GM18858 (cell line): Measurements from ENCODE around the gene TRAF7.

Experiments
- ATAC-seq: cut with Tn5 transposase; IDR thresholded peaks from one replicate; pipeline ENCODE4 v1.9.1; 2021; ENCODE audit not compliant: unreplicated experiment

Gene TRAF7

GRCh38 chr16:2180962-2181923, 25.7 kb downstream of the TRAF7 start:
- ATAC-seq, result no peak

- ATAC-seq, result no peak
Observed at GRCh38 chr16:2181952-2182351, 26.4 kb downstream of the TRAF7 start.

- ATAC-seq, result no peak
Observed at GRCh38 chr16:2183671-2184070, 28.1 kb downstream of the TRAF7 start.

- ATAC-seq, result no peak
Observed at GRCh38 chr16:2184346-2184745, 28.8 kb downstream of the TRAF7 start.

GRCh38 chr16:2184962-2185361, 29.4 kb downstream of the TRAF7 start:
- no peak for ATAC-seq

- no peak for ATAC-seq
Observed at GRCh38 chr16:2186064-2186463, 30.5 kb downstream of the TRAF7 start.

GRCh38 chr16:2186505-2186904, 30.9 kb downstream of the TRAF7 start:
- ATAC-seq, result no peak

GRCh38 chr16:2187212-2187611, 31.6 kb downstream of the TRAF7 start:
- no peak for ATAC-seq

- ATAC-seq, result no peak
Observed at GRCh38 chr16:2188395-2188794, 32.8 kb downstream of the TRAF7 start.

- ATAC-seq, result no peak
Observed at GRCh38 chr16:2189252-2189893, 33.8 kb downstream of the TRAF7 start.

- ATAC-seq, result no peak
Observed at GRCh38 chr16:2190002-2190658, 34.5 kb downstream of the TRAF7 start.

GRCh38 chr16:2190659-2191445, 35.3 kb downstream of the TRAF7 start:
- no peak for ATAC-seq

- no peak for ATAC-seq
Observed at GRCh38 chr16:2191446-2191706, 35.8 kb downstream of the TRAF7 start.

- ATAC-seq, result no peak
Observed at GRCh38 chr16:2194166-2194834, 38.7 kb downstream of the TRAF7 start.

- ATAC-seq, result no peak
Observed at GRCh38 chr16:2194852-2195321, 39.3 kb downstream of the TRAF7 start.

GRCh38 chr16:2195322-2196161, 40.0 kb downstream of the TRAF7 start:
- ATAC-seq, result no peak

GRCh38 chr16:2196162-2196980, 40.8 kb downstream of the TRAF7 start, which contains the start of gene CASKIN1:
CASKIN1 (minus strand) TSS chr16:2196605; CDS start chr16:2196432, 173 bp downstream.
- no peak for ATAC-seq

GRCh38 chr16:2196981-2197511, 41.5 kb downstream of the TRAF7 start:
- ATAC-seq, result no peak
